DND-41 (cell line): ENCODE measurements around the gene BCL2L1.
"Not testable (repeated sequence)": the region's sequence is repeated elsewhere in the genome, so short reads cannot be mapped to it uniquely, and the experiment has no call there.

ENCODE experiments used
- ATAC-seq: fragments of 200-7000 bp; cut with Tn5 transposase; 3 replicates; pipeline ENCODE4 v1.9.1; 2021; ENCODE audit warnings: low read depth; ENCODE audit not compliant: insufficient read depth
- DNase-seq: peaks from one replicate; pipeline ENCODE4 v3.0.0-alpha.2; 2020
- H2AFZ ChIP-seq: 2 replicates; pipeline ENCODE4 v1.6.0; 2012; ENCODE audit warnings: low read depth, low read length
- H3K27ac ChIP-seq: 2 replicates; pipeline ENCODE4 v1.5.1; 2012; ENCODE audit warnings: low read length, inconsistent platforms
- H3K27me3 ChIP-seq: fragments of 200-600 bp; sonication (generic); 2 replicates; pipeline ENCODE4 v1.6.0; 2012; ENCODE audit warnings: low read length, mild to moderate bottlenecking, inconsistent platforms; ENCODE audit not compliant: insufficient read depth, poor library complexity
- H3K36me3 ChIP-seq: 2 replicates; pipeline ENCODE4 v1.5.1; 2012; ENCODE audit warnings: low read length, inconsistent platforms; ENCODE audit not compliant: insufficient read depth
- H3K4me1 ChIP-seq: 2 replicates; pipeline ENCODE4 v1.5.1; 2012; ENCODE audit warnings: mild to moderate bottlenecking, low read length; ENCODE audit not compliant: insufficient read depth
- H3K4me2 ChIP-seq: 2 replicates; pipeline ENCODE4 v1.6.0; 2012; ENCODE audit warnings: mild to moderate bottlenecking, moderate library complexity, low read length, inconsistent platforms; ENCODE audit not compliant: insufficient read depth
- H3K4me3 ChIP-seq, 2 experiments: fragments of 200-600 bp in 1 of 2; shearing (Covaris generic) in 1 of 2; 2 replicates each; pipeline ENCODE4 v1.5.1; 2012 to 2016; ENCODE audit warnings: inconsistent platforms in 2 of 2, low read length in 2 of 2, mild to moderate bottlenecking in 2 of 2, low read depth in 1 of 2, moderate library complexity in 1 of 2
- H3K79me2 ChIP-seq: 2 replicates; pipeline ENCODE4 v1.6.0; 2012; ENCODE audit warnings: low read length, inconsistent platforms; ENCODE audit not compliant: insufficient read depth
- H3K9ac ChIP-seq: 2 replicates; pipeline ENCODE4 v1.6.0; 2012; ENCODE audit warnings: low read depth, mild to moderate bottlenecking, inconsistent platforms, low read length, moderate library complexity
- H3K9me3 ChIP-seq: 2 replicates; pipeline ENCODE4 v1.5.1; 2012; ENCODE audit warnings: low read length, moderate library complexity, mild to moderate bottlenecking, inconsistent platforms; ENCODE audit not compliant: insufficient read depth, severe bottlenecking
- H4K20me1 ChIP-seq: 2 replicates; pipeline ENCODE4 v1.6.0; 2012; ENCODE audit warnings: low read length; ENCODE audit not compliant: insufficient read depth
- CTCF ChIP-seq: IDR thresholded peaks from 2 replicates; pipeline ENCODE4 v1.5.1; 2012; ENCODE audit warnings: borderline replicate concordance, low read length, moderate library complexity, mild to moderate bottlenecking; ENCODE audit not compliant: poor library complexity, severe bottlenecking; ENCODE audit errors: extremely low read depth
- EZH2 ChIP-seq: IDR thresholded peaks from 3 replicates; pipeline ENCODE4 v1.6.1; 2012; ENCODE audit warnings: borderline replicate concordance, low read depth, mild to moderate bottlenecking, moderate library complexity, low read length, inconsistent platforms; ENCODE audit not compliant: severe bottlenecking

BCL2L1 gene

GRCh38 chr20:31632548-31633338 is 89.9 kb downstream of the BCL2L1 start:
- no peak overlapping the region for H3K27ac ChIP-seq
- no peak for DNase-seq
- no peak overlapping the region for H3K4me3 ChIP-seq
- no peak for TF ChIP-seq CTCF
- TF ChIP-seq EZH2, result no peak
- H3K9ac ChIP-seq, result no peak overlapping the region
- no peaks in the 10 kb centered on the region for H4K20me1 ChIP-seq
- H3K79me2 ChIP-seq, result no peaks in the 10 kb centered on the region
- ATAC-seq, result no peak
- no peak overlapping the region for H2AFZ ChIP-seq
- H3K9me3 ChIP-seq, result no peaks in the 10 kb centered on the region
- peaks cover 4% of the 10 kb centered on the region for H3K4me1 ChIP-seq
- no peaks in the 10 kb centered on the region for H3K36me3 ChIP-seq
- no peaks in the 10 kb centered on the region for H3K27me3 ChIP-seq
- no peak overlapping the region for H3K4me2 ChIP-seq

- H3K4me2 ChIP-seq, result no peak overlapping the region
- H3K36me3 ChIP-seq, result no peaks in the 10 kb centered on the region
- 0 out of 2 replicates have a peak overlapping the region, but pooled peaks have one; percentile 1 for H2AFZ ChIP-seq
- no peaks in the 10 kb centered on the region for H3K9me3 ChIP-seq
- H4K20me1 ChIP-seq, result no peaks in the 10 kb centered on the region
- H3K9ac ChIP-seq, result no peak overlapping the region
- ATAC-seq, result no peak
- no peak overlapping the region for H3K4me3 ChIP-seq
- no peak for DNase-seq
- H3K79me2 ChIP-seq, result no peaks in the 10 kb centered on the region
- H3K4me1 ChIP-seq, result peaks cover 4% of the 10 kb centered on the region
- TF ChIP-seq CTCF (no peak), EZH2 (no peak)
- no peak overlapping the region for H3K27ac ChIP-seq
- H3K27me3 ChIP-seq, result no peaks in the 10 kb centered on the region
Observed at GRCh38 chr20:31630187-31630790, 92.4 kb downstream of the BCL2L1 start.

GRCh38 chr20:31628057-31628456 is 94.6 kb downstream of the BCL2L1 start:
- not testable (repeated sequence) for H3K36me3 ChIP-seq, H3K4me1 ChIP-seq, H4K20me1 ChIP-seq, H3K9ac ChIP-seq, H2AFZ ChIP-seq, H3K27me3 ChIP-seq, ATAC-seq, H3K9me3 ChIP-seq, H3K79me2 ChIP-seq, H3K27ac ChIP-seq, DNase-seq, H3K4me2 ChIP-seq, H3K4me3 ChIP-seq

GRCh38 chr20:31626534-31626933 is 96.1 kb downstream of the BCL2L1 start:
- H3K27ac ChIP-seq, H3K4me2 ChIP-seq, DNase-seq, H3K9me3 ChIP-seq, H3K36me3 ChIP-seq, H3K4me1 ChIP-seq, H3K27me3 ChIP-seq, H2AFZ ChIP-seq, ATAC-seq, H3K79me2 ChIP-seq, H3K4me3 ChIP-seq, H3K9ac ChIP-seq, H4K20me1 ChIP-seq: not testable (repeated sequence)

GRCh38 chr20:31623123-31623505 is 99.6 kb downstream of the BCL2L1 start:
- not testable (repeated sequence) for H3K4me1 ChIP-seq, H2AFZ ChIP-seq, H3K4me2 ChIP-seq

More at GRCh38 chr20:31623123-31623505, 99.6 kb downstream of the BCL2L1 start:
- not testable (repeated sequence) for H3K27me3 ChIP-seq, H3K27ac ChIP-seq, H3K4me3 ChIP-seq, ATAC-seq, H3K36me3 ChIP-seq, H3K9me3 ChIP-seq, H3K9ac ChIP-seq, H4K20me1 ChIP-seq, DNase-seq, H3K79me2 ChIP-seq
